ENCODE results near the gene MAPK8IP1.
A peak's percentile ranks its signal among the peaks of the same experiment; 100 is the strongest.

Gene MAPK8IP1

DNA sequence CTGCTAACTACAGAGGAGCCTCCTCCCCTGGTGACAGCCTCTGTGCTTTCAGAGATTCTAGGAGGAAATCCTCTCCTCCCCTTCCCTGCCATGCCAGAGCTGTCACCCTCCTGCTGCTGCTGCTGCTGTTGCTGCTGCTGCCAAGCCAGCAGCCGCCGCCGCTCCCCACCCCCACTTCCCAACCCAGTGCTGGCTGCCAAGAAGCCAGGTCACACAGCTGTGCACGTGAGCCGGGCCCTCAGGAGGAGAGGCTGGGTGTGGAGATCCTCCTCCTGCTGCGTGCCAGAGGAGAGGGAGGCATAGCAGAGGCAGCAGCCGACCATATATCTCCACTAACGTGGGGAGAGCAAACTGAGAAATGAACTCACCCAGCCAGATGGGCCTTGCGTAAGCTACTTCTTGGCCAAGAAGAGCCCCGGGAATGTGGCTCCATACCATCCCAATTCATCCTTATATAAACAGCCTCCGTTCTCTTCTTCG is 25.8 kb upstream of the MAPK8IP1 start:
- DNase-seq (ENCODE audit: low read depth in 2 of 3, low spot score in 1 of 3) = no peak

DNA sequence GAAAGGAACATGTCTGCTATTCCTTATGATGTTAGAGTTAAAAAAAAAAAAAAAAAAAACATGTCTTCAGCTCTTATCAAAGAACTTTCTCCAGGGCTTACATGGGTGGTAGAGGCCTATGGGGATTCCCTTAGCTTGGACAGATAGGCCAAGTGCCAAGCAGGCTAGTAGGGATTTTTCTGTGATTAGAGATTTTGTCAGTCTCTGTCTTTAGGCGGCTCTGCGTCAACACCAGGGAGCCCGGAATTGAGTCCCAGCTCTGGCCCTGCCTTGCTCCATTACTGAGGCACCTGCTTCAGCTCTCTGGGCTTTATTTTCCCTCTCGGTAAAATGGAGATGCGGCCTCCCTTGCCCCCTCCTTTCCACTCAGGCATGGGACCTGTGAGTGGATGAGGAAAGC is 25.1 kb upstream of the MAPK8IP1 start:
- no peak for DNase-seq (ENCODE audit: low read depth in 2 of 3, low spot score in 1 of 3)

DNA sequence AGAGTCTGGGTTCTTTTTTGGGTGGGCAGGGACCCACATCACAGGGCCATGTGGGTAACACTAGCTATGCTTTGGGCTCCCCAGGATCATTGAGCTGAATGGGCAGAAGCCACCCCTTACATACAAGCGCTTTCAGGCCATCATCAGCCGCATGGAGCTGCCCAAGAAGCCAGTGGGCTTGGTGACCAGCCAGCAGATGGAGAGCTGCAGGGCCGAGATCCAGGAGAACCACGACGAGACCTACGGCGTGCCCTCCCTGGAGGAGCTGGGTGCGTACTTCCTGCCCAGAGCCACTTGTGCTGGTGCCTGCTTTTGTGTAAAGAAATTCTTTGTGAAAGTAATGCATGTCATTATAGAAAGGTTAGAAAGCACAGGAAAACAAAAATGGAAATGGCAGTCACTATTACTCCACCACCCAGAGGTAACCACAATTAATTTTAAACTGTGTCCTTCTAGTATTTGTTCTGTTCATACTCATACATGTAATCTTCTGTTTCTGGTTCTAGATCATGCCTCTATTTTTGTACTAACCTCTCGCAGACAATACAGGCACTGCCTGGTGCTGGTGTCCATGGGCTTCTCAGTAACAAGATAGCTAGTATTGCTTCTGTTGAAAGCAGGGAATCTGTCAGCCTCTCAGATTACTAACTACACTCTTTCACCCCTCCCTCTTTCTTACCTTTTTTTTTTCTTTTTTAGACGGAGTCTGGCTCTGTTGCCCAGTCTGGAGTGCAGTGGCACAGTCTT is 24.5 kb upstream of the MAPK8IP1 start:
- no peak for DNase-seq (ENCODE audit: low read depth in 2 of 3, low spot score in 1 of 3)

DNA sequence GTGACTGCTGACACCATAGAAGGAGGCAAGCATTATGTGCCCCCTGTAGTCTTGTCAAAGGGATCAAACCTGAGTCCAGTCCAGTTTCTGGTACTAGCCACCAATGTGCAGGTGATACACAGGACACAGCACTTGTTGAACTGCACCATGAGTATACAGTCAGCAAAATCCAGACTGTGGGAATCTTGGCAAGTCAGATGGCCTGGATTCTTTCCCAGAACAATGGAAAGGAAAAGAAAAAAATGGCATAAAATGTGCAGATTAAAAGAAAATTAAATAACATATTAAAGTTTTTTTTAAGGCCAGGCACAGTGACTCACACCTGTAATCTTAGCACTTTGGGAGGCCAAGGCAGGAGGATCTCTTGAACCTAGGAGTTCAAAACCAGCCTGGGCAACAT is 21.4 kb upstream of the MAPK8IP1 start:
- DNase-seq (ENCODE audit: low read depth in 2 of 3, low spot score in 1 of 3) = no peak

DNA sequence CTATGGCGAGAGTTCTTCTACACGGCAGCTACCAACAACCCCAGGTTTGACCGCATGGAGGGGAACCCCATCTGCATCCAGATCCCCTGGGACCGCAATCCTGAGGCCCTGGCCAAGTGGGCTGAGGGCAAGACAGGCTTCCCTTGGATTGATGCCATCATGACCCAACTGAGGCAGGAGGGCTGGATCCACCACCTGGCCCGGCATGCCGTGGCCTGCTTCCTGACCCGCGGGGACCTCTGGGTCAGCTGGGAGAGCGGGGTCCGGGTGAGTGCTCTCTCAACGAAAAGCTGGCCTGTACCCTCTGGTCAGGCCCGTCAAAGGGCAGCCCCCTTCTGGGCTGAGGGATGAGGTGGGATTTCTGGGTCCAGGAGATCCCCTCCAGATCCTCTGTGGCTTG is 15.9 kb upstream of the MAPK8IP1 start:
- DNase-seq (ENCODE audit: low read depth in 2 of 3, low spot score in 1 of 3) = no peak

DNA sequence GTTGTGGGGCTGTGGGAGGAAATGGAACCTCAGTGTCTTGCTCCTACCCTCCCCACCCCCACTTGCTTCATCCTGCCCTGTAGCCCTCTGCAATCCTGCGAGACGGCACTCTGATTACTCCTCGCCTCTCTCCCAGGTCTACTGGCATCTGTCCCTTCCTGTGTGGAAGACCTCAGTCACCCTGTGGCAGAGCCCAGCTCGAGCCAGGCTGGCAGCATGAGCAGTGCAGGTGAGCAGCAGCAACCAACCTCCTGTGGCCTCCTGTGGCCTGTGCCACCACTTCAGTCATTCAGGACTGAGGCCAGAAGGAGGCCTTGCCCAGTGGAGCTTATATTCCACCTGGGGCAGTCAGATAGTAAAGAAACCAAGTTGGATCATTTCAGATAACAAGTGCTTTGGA is 14.7 kb upstream of the MAPK8IP1 start:
- no peak for DNase-seq (ENCODE audit: low read depth in 2 of 3, low spot score in 1 of 3)

DNA sequence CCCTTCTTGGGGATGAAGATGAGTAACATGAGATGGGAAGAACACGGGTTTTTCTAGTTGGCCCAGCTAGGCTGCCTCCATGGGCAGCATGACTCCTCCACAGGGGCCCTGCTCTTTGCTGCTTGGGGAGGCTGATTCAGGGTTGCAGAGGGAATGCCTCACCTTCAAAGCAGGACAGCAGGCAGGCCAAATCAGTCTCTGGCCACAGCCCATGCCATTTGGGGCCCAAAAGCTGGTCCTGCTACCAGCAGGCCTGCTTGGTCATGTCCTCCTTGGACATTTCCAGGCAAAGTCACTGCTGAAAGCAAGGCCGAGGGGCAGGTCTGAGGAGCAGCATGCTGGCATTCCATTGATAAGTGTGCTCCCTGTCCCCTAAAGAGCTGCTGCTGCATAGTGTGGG is 13.8 kb upstream of the MAPK8IP1 start:
- no peak for DNase-seq (ENCODE audit: low read depth in 2 of 3, low spot score in 1 of 3)

DNA sequence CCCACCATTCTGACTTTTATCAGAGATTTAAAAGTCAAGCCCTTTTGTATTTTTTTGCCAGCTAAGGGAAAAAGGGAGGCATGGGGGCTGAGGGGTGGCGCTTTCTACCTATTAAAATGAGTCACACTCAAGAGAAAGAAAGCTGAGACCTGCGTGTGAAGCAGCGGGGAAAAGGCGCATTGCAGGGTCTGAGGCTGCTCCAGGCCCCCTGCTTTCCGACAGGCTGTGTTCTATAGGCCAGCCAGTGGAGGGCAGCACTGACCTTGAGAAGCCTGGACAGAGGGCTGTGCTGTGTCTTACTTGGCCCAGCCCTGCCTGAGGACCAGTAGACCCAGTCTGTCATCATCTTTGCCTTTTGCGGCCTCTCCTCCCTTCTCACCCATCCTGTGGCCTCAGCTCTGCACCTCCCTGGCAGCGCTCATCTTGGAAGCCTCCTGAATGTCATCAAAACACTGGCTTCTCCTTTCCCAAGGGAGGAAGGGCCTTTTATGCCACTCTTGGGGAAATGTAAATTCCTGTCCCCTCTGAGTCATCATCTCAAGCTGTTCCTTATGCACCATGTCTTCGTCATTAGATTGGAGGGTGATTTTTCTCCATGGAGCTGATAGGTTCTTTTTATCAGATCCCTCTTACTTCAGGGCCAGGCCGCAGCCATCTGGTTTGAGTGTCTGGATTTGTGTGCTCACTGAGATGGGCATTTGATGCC is 12.6 kb upstream of the MAPK8IP1 start:
- DNase-seq (ENCODE audit: low read depth in 2 of 3, low spot score in 1 of 3) = peak in 2 of 3 donors; percentile 3 to 8

DNA sequence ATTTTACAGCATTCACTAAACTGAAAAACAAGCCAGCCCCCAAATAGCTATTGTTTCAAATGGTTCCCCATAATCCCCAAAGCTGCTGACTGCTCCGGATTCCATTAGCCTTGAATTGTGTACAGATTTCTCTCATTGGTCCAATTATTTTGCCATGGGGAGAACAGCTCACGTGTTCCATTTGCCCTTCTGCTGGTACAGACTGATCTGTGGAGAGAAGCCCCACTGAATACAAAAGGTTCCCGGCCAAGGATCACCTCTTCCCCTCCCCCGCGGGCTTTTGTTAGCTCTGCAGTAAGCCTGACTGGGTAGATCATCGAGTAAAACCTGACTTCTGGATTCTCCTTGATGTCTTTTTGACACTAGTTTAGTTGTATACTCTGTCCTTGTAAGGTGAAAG is 9.1 kb upstream of the MAPK8IP1 start:
- DNase-seq (ENCODE audit: low read depth in 2 of 3, low spot score in 1 of 3) = no peak

DNA sequence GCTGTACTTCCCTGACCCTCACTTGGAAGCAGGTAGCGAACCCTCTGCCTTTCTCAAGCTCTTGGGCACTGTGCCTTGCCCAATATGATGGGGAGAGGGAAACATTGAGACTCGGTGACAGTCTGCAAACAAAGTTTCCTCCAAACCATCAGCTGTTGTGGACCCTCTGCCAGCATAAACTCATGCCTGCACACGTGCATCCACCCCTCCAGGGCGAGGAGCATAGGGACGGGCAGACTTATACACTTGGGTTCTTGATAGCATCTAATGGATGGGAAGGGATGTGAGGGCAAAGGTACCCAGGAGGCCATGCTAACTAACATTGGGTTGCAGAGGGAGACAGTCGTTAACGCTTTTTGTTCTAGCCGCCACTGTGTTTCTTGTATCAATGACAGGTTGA is 8.2 kb upstream of the MAPK8IP1 start:
- DNase-seq (ENCODE audit: low read depth in 2 of 3, low spot score in 1 of 3) = no peak

DNA sequence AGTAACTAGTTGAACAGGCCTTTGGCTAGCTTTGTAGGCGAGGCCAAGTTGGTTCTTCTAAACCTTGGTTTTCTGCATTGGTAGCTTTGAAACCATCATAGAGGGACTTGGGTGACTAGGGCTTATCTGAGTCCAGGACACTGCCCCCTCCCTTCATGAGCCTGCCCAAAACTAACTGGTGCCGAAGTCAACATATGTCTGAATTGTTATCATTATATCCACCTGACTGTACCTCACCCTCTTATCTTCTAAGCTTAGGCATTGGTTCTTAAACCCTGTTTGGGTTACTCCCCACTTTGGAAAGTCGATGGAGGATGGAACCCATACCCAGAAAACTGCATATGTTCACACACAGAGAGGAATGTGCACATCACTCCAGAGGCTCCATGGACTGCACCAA is 7.6 kb upstream of the MAPK8IP1 start:
- DNase-seq (ENCODE audit: low read depth in 2 of 3, low spot score in 1 of 3) = no peak

DNA sequence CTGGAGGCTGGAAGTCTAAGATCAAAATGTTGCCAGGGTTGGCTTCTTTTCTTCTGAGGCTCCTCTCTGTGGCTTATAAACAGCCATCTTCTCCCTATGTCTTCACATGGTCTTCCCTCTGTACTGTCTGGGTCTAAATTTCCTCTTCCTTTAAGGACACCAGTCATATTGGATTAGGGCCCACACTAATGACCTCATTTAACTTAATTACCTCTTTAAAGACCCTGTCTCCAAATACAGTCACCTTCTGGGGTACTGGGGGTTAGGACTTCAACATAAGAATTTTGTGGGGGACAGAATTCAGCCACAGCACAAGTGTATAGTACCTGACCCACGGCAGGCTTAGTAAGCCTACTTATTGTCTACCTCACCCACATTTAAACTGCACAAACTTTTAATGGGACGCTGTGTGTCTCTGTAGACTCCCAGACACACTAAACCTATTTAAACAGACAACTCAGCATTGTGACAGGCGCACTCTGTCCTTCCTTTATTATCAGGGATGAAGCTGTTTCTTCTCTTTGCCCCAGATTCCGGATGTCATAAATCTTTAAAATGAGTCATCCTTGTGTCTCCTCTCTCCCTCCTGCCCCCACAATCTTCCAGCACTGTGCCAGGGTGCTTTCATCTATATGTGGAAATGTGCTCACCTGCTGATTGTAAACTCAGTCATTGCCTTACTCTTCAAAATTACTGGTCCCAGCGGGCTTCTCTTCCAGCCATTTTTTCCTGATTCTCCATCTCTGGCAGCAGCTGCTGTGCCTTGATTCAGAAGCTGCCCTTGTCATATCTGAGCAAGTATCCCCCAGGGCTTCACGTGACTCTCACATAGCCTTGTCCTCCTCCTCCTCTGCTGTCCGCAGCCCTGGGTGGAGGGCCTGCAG is 5.4 kb upstream of the MAPK8IP1 start:
- no peak for DNase-seq (ENCODE audit: low read depth in 2 of 3, low spot score in 1 of 3)

DNA sequence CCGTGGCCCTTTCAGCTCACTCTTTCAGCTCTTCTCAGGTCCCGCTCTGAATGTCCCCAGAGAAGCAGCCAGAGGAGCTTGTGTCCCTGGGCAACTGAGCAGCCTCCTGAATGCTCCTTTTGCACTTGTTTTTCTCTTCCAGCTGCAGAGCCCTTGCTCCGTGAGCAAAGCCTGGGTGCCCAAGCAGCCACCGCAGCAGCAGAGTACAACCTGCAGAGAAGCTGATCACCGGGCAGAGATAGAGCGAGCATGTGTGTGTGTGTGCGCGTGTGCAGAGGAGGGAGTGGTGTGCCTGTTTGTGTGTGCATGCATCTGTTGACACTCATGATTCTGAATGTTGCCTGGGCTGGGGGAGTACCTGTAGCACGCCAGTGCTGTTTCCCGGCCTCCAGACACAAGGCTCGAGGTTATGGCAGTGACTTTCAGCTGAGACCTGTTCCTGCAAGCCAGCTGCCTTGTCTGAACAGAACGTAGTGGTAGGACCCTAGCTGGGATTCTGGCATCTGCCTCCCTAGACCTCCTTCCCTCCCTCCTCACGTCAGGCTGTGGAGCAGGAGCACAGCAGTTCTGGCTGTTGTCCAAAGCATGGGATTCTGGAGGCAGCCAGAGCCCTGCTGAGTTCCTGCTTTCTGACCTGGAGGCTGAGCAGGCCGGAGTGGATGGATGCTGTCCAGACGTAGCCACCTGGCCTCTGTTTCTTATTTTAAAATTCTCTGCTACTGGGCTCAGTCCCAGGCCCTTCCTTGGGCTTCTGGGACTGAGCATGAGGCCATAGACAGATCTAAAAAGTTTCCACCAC is 4.5 kb upstream of the MAPK8IP1 start:
- no peak for DNase-seq (ENCODE audit: low read depth in 2 of 3, low spot score in 1 of 3)

DNA sequence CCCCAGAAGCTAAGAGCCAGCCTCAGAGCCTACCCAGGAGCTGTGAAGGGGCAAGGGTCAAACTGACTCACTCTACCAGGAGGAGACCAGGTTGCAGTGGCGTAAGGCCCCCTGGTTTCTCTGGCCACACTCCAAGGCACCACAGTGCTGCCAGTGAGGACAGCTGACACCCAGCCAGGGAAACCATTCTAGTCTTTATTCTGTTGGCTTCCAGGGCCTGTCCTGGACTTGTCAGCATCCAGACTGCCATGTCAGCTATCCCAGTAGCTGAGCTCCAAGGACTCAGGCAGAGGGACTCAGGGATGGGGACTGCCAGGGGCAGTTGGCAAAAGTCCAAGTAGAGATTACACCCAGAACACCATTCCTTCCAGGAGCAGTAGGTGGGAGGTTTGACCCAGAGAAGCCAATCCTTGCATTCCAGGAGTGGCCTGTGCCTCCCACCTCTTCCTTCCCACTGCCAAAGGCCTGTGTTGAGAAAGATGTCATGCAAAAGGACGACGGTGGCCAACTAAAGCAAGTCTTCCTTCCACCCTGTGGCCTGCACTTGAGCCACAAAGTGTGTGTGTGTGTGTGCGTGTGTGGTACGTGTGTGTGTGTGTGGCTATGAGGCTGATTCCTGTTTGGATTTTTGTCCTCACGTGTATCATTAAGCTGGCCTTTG is 3.6 kb upstream of the MAPK8IP1 start:
- DNase-seq (ENCODE audit: low read depth in 2 of 3, low spot score in 1 of 3) = no peak

DNA sequence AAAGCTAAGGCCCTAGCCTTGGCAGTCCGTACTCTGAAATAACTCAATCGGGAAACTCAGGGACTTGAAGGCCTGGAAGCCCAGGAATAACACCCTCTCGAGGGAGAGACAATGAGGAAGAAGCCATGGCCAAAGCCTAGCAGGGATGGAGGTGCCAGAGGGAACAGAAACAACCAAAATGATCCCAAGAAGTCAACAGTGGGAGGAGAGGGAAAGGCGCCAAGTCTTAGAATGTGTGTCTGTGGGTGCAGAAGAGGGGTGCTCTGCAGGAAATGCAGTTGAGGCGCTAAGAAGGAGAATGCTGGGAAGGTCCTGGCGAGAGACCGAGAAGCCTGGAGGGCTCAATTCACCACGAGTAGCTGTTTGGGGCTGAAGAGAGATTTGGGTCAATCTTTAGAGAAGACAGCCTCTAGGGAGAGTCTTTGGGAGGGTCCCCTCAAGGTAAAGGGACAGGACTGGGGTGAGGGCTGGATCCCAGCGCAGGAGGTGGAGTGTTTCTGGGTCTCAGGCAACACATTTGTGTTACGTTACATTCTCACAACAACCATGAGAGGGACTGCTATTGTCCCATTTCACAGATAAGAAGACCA is 760 bp upstream of the MAPK8IP1 start:
- no peak for DNase-seq (ENCODE audit: low read depth in 2 of 3, low spot score in 1 of 3)

DNA sequence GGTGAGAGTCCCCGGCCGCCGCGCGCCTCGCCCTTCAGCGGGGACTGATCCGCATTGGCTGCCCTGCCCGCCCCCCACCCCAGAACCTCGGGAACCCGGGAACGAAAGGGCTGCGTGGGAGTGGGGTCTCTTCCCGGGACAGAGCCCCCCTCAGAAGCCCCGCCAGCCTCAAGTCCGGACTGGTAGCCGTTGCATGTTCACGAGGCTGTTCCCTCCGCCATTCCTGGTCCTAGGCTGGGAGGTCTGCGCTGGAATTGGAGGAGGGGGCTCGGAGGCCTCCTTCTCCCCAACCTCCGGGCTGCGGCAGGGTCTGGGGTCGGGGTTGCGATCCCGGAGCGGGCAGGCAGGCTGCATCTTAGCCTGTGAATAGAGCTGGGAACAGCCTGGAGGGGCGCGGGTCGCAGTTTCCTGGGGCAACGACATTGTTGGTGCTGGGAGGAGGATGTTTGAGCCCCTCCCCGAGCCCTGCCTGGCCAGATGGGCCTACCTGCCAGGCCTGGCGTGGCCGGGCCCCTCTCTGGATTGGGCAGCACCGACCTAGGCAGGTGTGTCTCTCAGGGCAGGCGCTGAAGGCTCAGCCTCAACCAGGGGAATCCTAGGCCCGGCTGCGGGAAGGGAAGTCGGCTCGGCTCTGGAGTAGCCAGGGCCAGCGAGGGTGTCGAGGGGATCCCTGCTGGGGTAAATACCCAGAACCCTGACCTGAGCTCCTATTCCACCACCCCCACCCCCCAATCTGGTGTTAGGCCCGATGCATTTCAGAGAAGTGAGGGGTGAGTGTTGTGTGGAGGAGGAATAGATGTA is 670 bp downstream of the MAPK8IP1 start:
- no peak for DNase-seq (ENCODE audit: low read depth in 2 of 3, low spot score in 1 of 3)

DNA sequence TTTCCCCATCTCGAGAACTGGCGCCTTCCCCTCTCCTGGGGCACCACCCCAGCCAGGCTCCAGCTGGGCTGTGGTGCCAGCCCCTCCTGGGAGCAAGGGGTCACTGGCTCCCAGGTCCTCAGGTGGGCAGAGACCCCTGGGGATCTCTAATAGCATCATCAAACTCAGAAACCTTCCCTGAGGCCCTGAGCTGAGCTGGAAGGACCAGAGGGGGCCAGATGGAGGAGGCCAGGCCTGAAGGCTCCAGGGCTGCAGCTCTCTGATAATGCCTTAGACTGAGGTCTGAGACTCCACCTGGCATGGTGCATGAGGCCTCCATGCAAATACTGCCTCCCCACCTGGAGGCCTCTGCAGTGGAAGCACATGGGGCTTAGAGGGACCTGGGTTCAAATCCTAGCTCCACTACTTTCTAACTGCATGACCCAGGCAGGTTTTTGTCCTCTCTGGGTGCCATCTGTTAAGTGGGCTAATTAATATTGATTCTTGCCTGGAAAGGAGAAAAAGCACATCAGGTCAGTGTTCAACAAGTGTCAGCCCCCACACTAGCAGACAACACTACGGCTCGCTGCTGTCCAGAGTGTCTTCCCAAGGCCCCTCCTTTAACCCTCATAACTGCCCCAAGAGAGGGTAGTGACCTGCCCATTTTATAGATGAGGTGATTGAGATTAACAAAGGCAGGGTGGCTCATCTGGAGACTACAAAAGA is 1.5 kb downstream of the MAPK8IP1 start:
- DNase-seq (ENCODE audit: low read depth in 2 of 3, low spot score in 1 of 3) = no peak

DNA sequence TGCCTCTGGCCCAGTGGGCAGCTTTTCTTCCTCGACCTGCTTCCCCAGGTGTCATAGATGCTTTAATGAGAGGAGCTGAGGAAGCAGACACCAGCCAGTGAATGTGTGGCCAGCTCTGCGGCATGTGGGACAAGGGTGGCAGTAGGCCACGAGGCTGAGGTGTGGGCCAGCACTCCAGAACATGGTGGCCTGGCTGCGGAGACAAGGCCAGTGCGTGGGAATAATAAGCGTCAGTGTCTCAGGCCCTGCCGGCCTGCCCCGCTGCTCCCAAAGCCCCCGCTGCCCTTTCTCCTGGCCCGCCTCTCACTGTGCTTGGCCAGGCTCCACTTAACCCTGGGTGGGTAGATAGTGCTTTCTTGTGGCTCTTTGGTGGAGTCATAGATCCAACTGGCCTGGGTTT is 2.1 kb downstream of the MAPK8IP1 start:
- no peak for DNase-seq (ENCODE audit: low read depth in 2 of 3, low spot score in 1 of 3)

DNA sequence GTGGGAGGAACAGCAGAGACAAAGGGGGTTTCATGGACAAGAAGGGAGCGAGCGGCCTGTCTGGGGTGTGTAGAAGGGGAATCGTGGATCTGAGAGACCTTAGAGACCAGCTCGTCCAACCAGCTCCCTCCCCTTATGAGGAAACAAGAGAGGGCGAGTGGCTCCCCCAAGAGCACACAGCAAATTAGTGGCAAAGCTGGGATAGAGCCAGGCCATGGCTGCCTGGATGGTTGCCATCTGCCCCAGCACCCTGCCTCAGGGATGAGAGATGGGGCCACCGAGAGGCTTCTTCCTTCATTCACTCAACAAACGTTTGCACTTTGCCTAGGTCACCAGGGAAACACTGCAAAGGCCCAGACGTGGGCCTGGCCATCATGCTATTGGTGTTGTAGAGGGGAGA is 4.1 kb downstream of the MAPK8IP1 start:
- DNase-seq (ENCODE audit: low read depth in 2 of 3, low spot score in 1 of 3) = no peak

All from stimulated activated CD4-positive, alpha-beta T cell treated with anti-CD3 and anti-CD28 coated beads, Interleukin-12 subunit alpha, Interleukin-12 subunit beta, amount 100 ng/mL, for 48 hours (primary cell).